IMR-90 (cell line): ENCODE measurements around the gene CDK14. TPM values are rescaled to one million over a fixed set of nuclear protein-coding genes. Genes with fewer than 3 reads are reported as not detected.
A peak's percentile ranks its signal among the peaks of the same experiment; 100 is the strongest.

Experiments used
- ATAC-seq: fragments of 200-7000 bp; cut with Tn5 transposase; 2 replicates; pipeline ENCODE4 v1.9.1; 2020; ENCODE audit warnings: low read depth, mild to moderate bottlenecking, moderate library complexity
- BruUV-seq: library from RNA; stranded (reverse); fragments of 400-500 nt; replicated peaks from 2 replicates; lab custom pipeline; 2021; lab: Mats Ljungman, UMichigan
- CTCF ChIA-PET: fragments of 300-600 bp; formaldehyde crosslinking; extraction: SDS; loops from one replicate; lab custom pipeline; 2021; ENCODE audit warnings: antibody characterized with exemption; lab: Yijun Ruan, JAX
- POLR2A ChIA-PET: fragments of 300-600 bp; sonication (Branson Sonifier 250); formaldehyde crosslinking; loops from one replicate; lab custom pipeline; 2022; ENCODE audit warnings: antibody characterized with exemption; ENCODE audit not compliant: unreplicated experiment; lab: Charles Lee
- DNase-seq: peaks from one replicate; pipeline ENCODE4 v3.0.0; 2013
- H2AFZ ChIP-seq: replicated peaks from 2 replicates; pipeline ENCODE3; 2013; ENCODE audit warnings: low read length, mild to moderate bottlenecking; ENCODE audit not compliant: poor library complexity
- H2AK5ac ChIP-seq: 2 replicates; pipeline ENCODE4 v1.6.1; 2013; ENCODE audit warnings: low read depth, low read length, inconsistent platforms
- H2AK9ac ChIP-seq: replicated peaks from 2 replicates; pipeline ENCODE3; 2013; ENCODE audit warnings: mild to moderate bottlenecking, low read depth, low read length, moderate library complexity; ENCODE audit not compliant: poor library complexity
- H2BK120ac ChIP-seq: 2 replicates; pipeline ENCODE4 v1.6.1; 2013; ENCODE audit warnings: low read depth, low read length, inconsistent platforms
- H2BK15ac ChIP-seq: 3 replicates; pipeline ENCODE4 v1.6.1; 2013; ENCODE audit warnings: low read depth, low read length, inconsistent platforms
- H2BK20ac ChIP-seq: 2 replicates; pipeline ENCODE4 v1.6.1; 2013; ENCODE audit warnings: low read depth, mild to moderate bottlenecking, inconsistent platforms, low read length, moderate library complexity
- H2BK5ac ChIP-seq: 2 replicates; pipeline ENCODE4 v1.6.1; 2013; ENCODE audit warnings: mild to moderate bottlenecking, low read depth, low read length, inconsistent platforms; ENCODE audit not compliant: poor library complexity, severe bottlenecking
- H3K14ac ChIP-seq: replicated peaks from 2 replicates; pipeline ENCODE4 v1.6.1; 2013; ENCODE audit warnings: low read depth, low read length, inconsistent platforms
- H3K18ac ChIP-seq: 2 replicates; pipeline ENCODE4 v1.6.1; 2013; ENCODE audit warnings: low read depth, low read length, control low read depth
- H3K23ac ChIP-seq: 2 replicates; pipeline ENCODE4 v1.6.1; 2013; ENCODE audit warnings: low read depth, low read length, inconsistent platforms
- H3K27ac ChIP-seq: 2 replicates; pipeline ENCODE4 v1.5.1; 2013; ENCODE audit warnings: mild to moderate bottlenecking, control low read depth, low read length; ENCODE audit not compliant: insufficient read depth
- H3K27me3 ChIP-seq: 2 replicates; pipeline ENCODE4 v1.6.1; 2013; ENCODE audit warnings: low read length; ENCODE audit not compliant: control insufficient read depth, insufficient read depth
- H3K36me3 ChIP-seq: 2 replicates; pipeline ENCODE4 v1.6.1; 2013; ENCODE audit warnings: low read length, mixed read lengths; ENCODE audit not compliant: control insufficient read depth, insufficient read depth
- H3K4ac ChIP-seq: 2 replicates; pipeline ENCODE4 v1.6.1; 2013; ENCODE audit warnings: low read depth, low read length, inconsistent platforms
- H3K4me1 ChIP-seq: 2 replicates; pipeline ENCODE4 v1.6.1; 2013; ENCODE audit warnings: low read length, mixed read lengths; ENCODE audit not compliant: control insufficient read depth, insufficient read depth
- H3K4me2 ChIP-seq: 2 replicates; pipeline ENCODE4 v1.6.1; 2013; ENCODE audit warnings: low read depth, mild to moderate bottlenecking, control low read depth, low read length, moderate library complexity
- H3K4me3 ChIP-seq: 2 replicates; pipeline ENCODE4 v1.5.1; 2013; ENCODE audit warnings: low read depth, mild to moderate bottlenecking, control low read depth, low read length, moderate library complexity; ENCODE audit not compliant: insufficient read depth
- H3K56ac ChIP-seq: 2 replicates; pipeline ENCODE4 v1.6.1; 2013; ENCODE audit warnings: low read length, inconsistent platforms; ENCODE audit not compliant: insufficient read depth; ENCODE audit errors: extremely low read depth
- H3K79me1 ChIP-seq, 2 experiments: 2 replicates each; pipeline ENCODE4 v1.6.1; 2013; ENCODE audit warnings: low read length in 2 of 2, inconsistent platforms in 1 of 2, low read depth in 1 of 2
- H3K9ac ChIP-seq: 2 replicates; pipeline ENCODE4 v1.6.1; 2013; ENCODE audit warnings: low read depth, low read length, control low read depth
- H3K9me1 ChIP-seq: 2 replicates; pipeline ENCODE4 v1.6.1; 2013; ENCODE audit warnings: low read length, inconsistent platforms; ENCODE audit not compliant: insufficient read depth
- H3K9me3 ChIP-seq: 2 replicates; pipeline ENCODE4 v1.6.1; 2013; ENCODE audit warnings: low read length; ENCODE audit not compliant: control insufficient read depth, insufficient read depth
- H4K20me1 ChIP-seq: 2 replicates; pipeline ENCODE4 v1.6.1; 2013; ENCODE audit warnings: low read length, inconsistent platforms; ENCODE audit not compliant: insufficient read depth
- H4K5ac ChIP-seq: 2 replicates; pipeline ENCODE4 v1.6.1; 2013; ENCODE audit warnings: mild to moderate bottlenecking, low read depth, low read length, control low read depth
- H4K8ac ChIP-seq, 2 experiments: 2 replicates each; pipeline ENCODE4 v1.6.1; 2013; ENCODE audit warnings: low read depth in 2 of 2, low read length in 2 of 2, control low read depth in 1 of 2, inconsistent platforms in 1 of 2
- H4K91ac ChIP-seq: 2 replicates; pipeline ENCODE4 v1.6.1; 2013; ENCODE audit warnings: low read depth, low read length, inconsistent platforms; ENCODE audit not compliant: insufficient read depth
- BHLHE40 ChIP-seq: fragments of 150-350 bp; IDR thresholded peaks from 2 replicates; pipeline ENCODE4 v1.6.1; 2016; ENCODE audit warnings: mild to moderate bottlenecking, low read depth, low read length
- CEBPB ChIP-seq: IDR thresholded peaks from 2 replicates; pipeline ENCODE4 v1.6.1; 2012; ENCODE audit warnings: low read depth, low read length, improper control_type of control experiment
- CHD1 ChIP-seq: IDR thresholded peaks from 2 replicates; pipeline ENCODE4 v1.6.1; 2012; ENCODE audit warnings: low read depth, low read length, improper control_type of control experiment
- CTCF ChIP-seq: conservative IDR thresholded peaks from 2 replicates; pipeline ENCODE4 v1.5.1; 2012; ENCODE audit warnings: mild to moderate bottlenecking, low read depth, low read length, improper control_type of control experiment
- ELK1 ChIP-seq: fragments of 150-350 bp; IDR thresholded peaks from 2 replicates; pipeline ENCODE4 v1.6.1; 2016; ENCODE audit warnings: low read depth, mild to moderate bottlenecking, low read length, moderate library complexity, borderline replicate concordance
- FOS ChIP-seq: fragments of 150-350 bp; IDR thresholded peaks from 2 replicates; pipeline ENCODE4 v1.6.1; 2016; ENCODE audit warnings: low read depth, low read length
- MAFK ChIP-seq: IDR thresholded peaks from 2 replicates; pipeline ENCODE4 v1.6.1; 2012; ENCODE audit warnings: low read depth, low read length, improper control_type of control experiment
- MAZ ChIP-seq: IDR thresholded peaks from 2 replicates; pipeline ENCODE4 v1.6.1; 2012; ENCODE audit warnings: low read depth, mild to moderate bottlenecking, low read length, improper control_type of control experiment, moderate library complexity, borderline replicate concordance
- MXI1 ChIP-seq: IDR thresholded peaks from 2 replicates; pipeline ENCODE4 v1.6.1; 2012; ENCODE audit warnings: low read depth, mild to moderate bottlenecking, low read length, moderate library complexity, borderline replicate concordance
- NFE2L2 ChIP-seq: fragments of 150-350 bp; IDR thresholded peaks from 2 replicates; pipeline ENCODE4 v1.6.1; 2016; ENCODE audit warnings: low read depth, mild to moderate bottlenecking, low read length
- RCOR1 ChIP-seq: IDR thresholded peaks from 2 replicates; pipeline ENCODE4 v1.6.1; 2012; ENCODE audit warnings: mild to moderate bottlenecking, low read length, improper control_type of control experiment; ENCODE audit not compliant: insufficient replicate concordance
- RFX5 ChIP-seq: IDR thresholded peaks from 2 replicates; pipeline ENCODE4 v1.8.0; 2012; ENCODE audit warnings: low read depth, mild to moderate bottlenecking, low read length, moderate library complexity
- SMC3 ChIP-seq: fragments of 150-350 bp; IDR thresholded peaks from 2 replicates; pipeline ENCODE4 v1.6.1; 2016; ENCODE audit warnings: low read depth, mild to moderate bottlenecking, antibody characterized with exemption, low read length, moderate library complexity
- USF2 ChIP-seq: fragments of 150-350 bp; IDR thresholded peaks from 2 replicates; pipeline ENCODE4 v1.6.1; 2017; ENCODE audit warnings: mild to moderate bottlenecking, antibody characterized with exemption, low read length, low read depth
- WGBS, 2 experiments: methylation state at CpG; one replicate each; pipeline versions ENCODE4 v1.1.5 to v1.1.7; 2013; ENCODE audit warnings: missing lambda C conversion rate in 2 of 2; ENCODE audit not compliant: insufficient read length in 1 of 2; ENCODE audit errors: extremely low coverage in 2 of 2; 5-methylcytosine and 5-hydroxymethylcytosine counted together
- dilution Hi-C: fragments of 300-500 bp; cut with HindIII; formaldehyde crosslinking; loops from one replicate; pipeline ENCODE4 v1.14.3; 2018; ENCODE audit warnings: low sequenced_read_pairs; ENCODE audit not compliant: unreplicated experiment
- in situ Hi-C: fragments of 300-500 bp; cut with MboI; formaldehyde crosslinking; loops from 3 replicates; pipeline ENCODE4 v1.14.3; 2019; ENCODE audit warnings: low sequenced_read_pairs, inconsistent platforms, mixed read lengths
- intact Hi-C: fragments of 100-400 bp; cut with micrococcal nuclease; formaldehyde crosslinking; loops from 2 replicates; pipeline ENCODE4 v1.10.0; 2022
- polyA plus RNA-seq, 3 experiments: library from polyadenylated mRNA; depleted of rRNA; stranded (reverse); fragments of >200 nt; gene quantifications; 2 replicates each; pipeline ENCODE4 v1.2.3, GENCODE V29; 2012; ENCODE audit warnings: low replicate concordance in 1 of 3
- total RNA-seq: library from RNA; depleted of rRNA; stranded (reverse); fragments of >200 nt; gene quantifications from 2 replicates; pipeline ENCODE4 v1.2.3, GENCODE V29; 2012

Gene CDK14
- total and polyA plus RNA-seq, 2 of the 4 experiments (the other 2 are of a cell fraction): 10.1 to 29.6 TPM

GRCh38 chr7:90717296-90718060, 121.4 kb downstream of the CDK14 start:
- Histone ChIP-seq H3K27ac (no peak overlapping the region), H3K9me3 (no peaks in the 10 kb centered on the region), H2AK5ac (no peak overlapping the region), H3K23ac (no peak overlapping the region), H4K5ac (no peak overlapping the region), H3K14ac (peak overlapping the region; percentile 44; the same call in 1 of the 2 replicates), H3K9ac (no peak overlapping the region), H2BK5ac (no peak overlapping the region), H2BK15ac (no peak overlapping the region), H3K27me3 (no peaks in the 10 kb centered on the region), H3K9me1 (peaks cover 5% of the 10 kb centered on the region; the same call in 1 of the 2 replicates), H4K91ac (no peak overlapping the region), H2AK9ac (no peak overlapping the region), H3K56ac (no peak overlapping the region), H2BK20ac (no peak overlapping the region), H3K4me1 (peaks cover 8% of the 10 kb centered on the region), H3K4ac (peak overlapping the region; percentile 20; the same call in 1 of the 2 replicates), H2BK120ac (no peak overlapping the region), H3K79me1 (peaks cover 18 to 36% of the 10 kb centered on the region in 2 experiments), H3K18ac (peak overlapping the region; percentile 79; the same call in 1 of the 2 replicates), H3K4me3 (no peak overlapping the region), H4K8ac (no peak overlapping the region), H4K20me1 (no peaks in the 10 kb centered on the region), H2AFZ (no peak overlapping the region), H3K36me3 (no peaks in the 10 kb centered on the region), H3K4me2 (peak overlapping the region; percentile 6; the same call in 1 of the 2 replicates)
- ChIA-PET POLR2A (no interaction called here), CTCF (no interaction called here)
- dilution Hi-C loops (no loop called here), in situ Hi-C loops (no loop called here), intact Hi-C loops (no loop called here)
- ATAC-seq (peak; percentile 88), DNase-seq (peak; percentile 64)
- no TSS peak for BruUV-seq
- 57% methylated on average over 1 of the region's 5 CpGs; no CpG with 5 or more reads in 1 of the 2 experiments for WGBS, 2 experiments
- TF ChIP-seq USF2 (no peak), BHLHE40 (no peak), SMC3 (no peak), MXI1 (no peak), RCOR1 (no peak), NFE2L2 (no peak), ELK1 (no peak), MAZ (no peak), FOS (no peak), CTCF (no peak), CEBPB (no peak), CHD1 (no peak), MAFK (no peak), RFX5 (no peak)
